ENCODE measurements around the gene NDOR1.

NDOR1 gene

GRCh38 chr9:137235424-137236237 lies 30.1 kb downstream of the NDOR1 start:
- Histone ChIP-seq H3K4me1 (ENCODE audit: control insufficient read depth in 2 of 2, insufficient read depth in 1 of 2, low read depth in 1 of 2, low read length in 2 of 2) (peaks cover 15% of the 10 kb centered on the region in 2 donors), H3K23ac (ENCODE audit: low read depth, low read length, poor library complexity) (peak overlapping the region; percentile 89), H3K27ac (replicated peaks; ENCODE audit: low read length) (no peak overlapping the region), H4K91ac (ENCODE audit: low read depth, low read length, poor library complexity) (no peak overlapping the region), H3K79me1 (ENCODE audit: low read depth, low read length) (peaks cover 12% of the 10 kb centered on the region), H3K14ac (ENCODE audit: low read length) (no peak overlapping the region), H2BK5ac (ENCODE audit: low read length) (peak overlapping the region; percentile 53), H3K9ac (ENCODE audit: low read depth, low read length, poor library complexity) (peak overlapping the region; percentile 70), H3K18ac (ENCODE audit: low read length) (peak overlapping the region; percentile 85), H2BK12ac (ENCODE audit: low read length) (peak overlapping the region; percentile 58), H3K36me3 (replicated peaks in 1 of 2; ENCODE audit: control insufficient read depth in 2 of 2, insufficient read depth in 2 of 2, low read length in 2 of 2) (peaks cover 0 to 5% of the 10 kb centered on the region in 2 donors), H2BK15ac (ENCODE audit: low read length) (no peak overlapping the region), H3K27me3 (ENCODE audit: control insufficient read depth in 3 of 3, insufficient read depth in 3 of 3, low read depth in 1 of 3, low read length in 3 of 3) (peaks cover 0 to 5% (median 0%) of the 10 kb centered on the region in 3 experiments), H3K4me3 (ENCODE audit: low read length in 2 of 2) (no peak overlapping the region), H4K8ac (ENCODE audit: low read depth, low read length) (peak overlapping the region; percentile 65), H3K9me3 (replicated peaks in 1 of 2; ENCODE audit: control insufficient read depth in 2 of 2, insufficient read depth in 1 of 2, low read depth in 1 of 2, low read length in 2 of 2) (no peaks in the 10 kb centered on the region), H3K4me2 (ENCODE audit: insufficient read depth, low read length, poor library complexity, severe bottlenecking) (peak overlapping the region; percentile 0), H2BK120ac (ENCODE audit: low read depth, low read length) (no peak overlapping the region), H3K4ac (ENCODE audit: low read length) (peak overlapping the region; percentile 37), H2AK5ac (ENCODE audit: low read depth, low read length) (peak overlapping the region; percentile 99), H2AFZ (ENCODE audit: low read length) (no peak overlapping the region)
- WGBS, 2 donors (ENCODE audit: extremely low coverage in 2 of 2, insufficient read length in 2 of 2, insufficient replicate concordance in 1 of 2): no CpG with 5 or more reads among the region's 35 CpGs
- no peak for DNase-seq (ENCODE audit: low spot score)

- H3K4me3 ChIP-seq (ENCODE audit: low read length in 2 of 2): peak overlapping the region in 1 of 2 donors; percentile 46
- peak overlapping the region; percentile 97 for H2BK5ac ChIP-seq (ENCODE audit: low read length)
- H2AK5ac ChIP-seq (ENCODE audit: low read depth, low read length): peak overlapping the region; percentile 100
- H3K36me3 ChIP-seq (replicated peaks in 1 of 2; ENCODE audit: control insufficient read depth in 2 of 2, insufficient read depth in 2 of 2, low read length in 2 of 2): peaks cover 0 to 5% of the 10 kb centered on the region in 2 donors
- H3K79me1 ChIP-seq (ENCODE audit: low read depth, low read length): peaks cover 12% of the 10 kb centered on the region
- peak overlapping the region; percentile 66 for H3K4ac ChIP-seq (ENCODE audit: low read length)
- H3K27ac ChIP-seq (replicated peaks; ENCODE audit: low read length): no peak overlapping the region
- peak overlapping the region; percentile 89 for H3K23ac ChIP-seq (ENCODE audit: low read depth, low read length, poor library complexity)
- H2BK15ac ChIP-seq (ENCODE audit: low read length): peak overlapping the region; percentile 98
- peak overlapping the region; percentile 25 for H3K4me2 ChIP-seq (ENCODE audit: insufficient read depth, low read length, poor library complexity, severe bottlenecking)
- WGBS, 2 donors (ENCODE audit: extremely low coverage in 2 of 2, insufficient read length in 2 of 2, insufficient replicate concordance in 1 of 2): no CpG with 5 or more reads among the region's 31 CpGs
- no peaks in the 10 kb centered on the region for H3K9me3 ChIP-seq (replicated peaks in 1 of 2; ENCODE audit: control insufficient read depth in 2 of 2, insufficient read depth in 1 of 2, low read depth in 1 of 2, low read length in 2 of 2)
- H2AFZ ChIP-seq (ENCODE audit: low read length): no peak overlapping the region
- peak overlapping the region; percentile 95 for H3K18ac ChIP-seq (ENCODE audit: low read length)
- H4K91ac ChIP-seq (ENCODE audit: low read depth, low read length, poor library complexity): no peak overlapping the region
- H3K9ac ChIP-seq (ENCODE audit: low read depth, low read length, poor library complexity): peak overlapping the region; percentile 70
- DNase-seq (ENCODE audit: low spot score): peak; percentile 84
- peaks cover 15% of the 10 kb centered on the region in 2 donors for H3K4me1 ChIP-seq (ENCODE audit: control insufficient read depth in 2 of 2, insufficient read depth in 1 of 2, low read depth in 1 of 2, low read length in 2 of 2)
- peak overlapping the region; percentile 73 for H2BK12ac ChIP-seq (ENCODE audit: low read length)
- no peak overlapping the region for H4K8ac ChIP-seq (ENCODE audit: low read depth, low read length)
- H3K14ac ChIP-seq (ENCODE audit: low read length): peak overlapping the region; percentile 56
- H3K27me3 ChIP-seq (ENCODE audit: control insufficient read depth in 3 of 3, insufficient read depth in 3 of 3, low read depth in 1 of 3, low read length in 3 of 3): peaks cover 0 to 3% (median 0%) of the 10 kb centered on the region in 3 experiments
- H2BK120ac ChIP-seq (ENCODE audit: low read depth, low read length): no peak overlapping the region
Measured at GRCh38 chr9:137236238-137236935, 30.9 kb downstream of the NDOR1 start.

- Histone ChIP-seq H2BK12ac (ENCODE audit: low read length) (peak overlapping the region; percentile 73), H3K27ac (replicated peaks; ENCODE audit: low read length) (no peak overlapping the region), H2BK120ac (ENCODE audit: low read depth, low read length) (no peak overlapping the region), H4K8ac (ENCODE audit: low read depth, low read length) (no peak overlapping the region), H3K79me1 (ENCODE audit: low read depth, low read length) (peaks cover 15% of the 10 kb centered on the region), H3K4me3 (ENCODE audit: low read length in 2 of 2) (peak overlapping the region in 1 of 2 donors; percentile 46), H2AK5ac (ENCODE audit: low read depth, low read length) (peak overlapping the region; percentile 100), H3K4me2 (ENCODE audit: insufficient read depth, low read length, poor library complexity, severe bottlenecking) (peak overlapping the region; percentile 14), H3K18ac (ENCODE audit: low read length) (peak overlapping the region; percentile 95), H2BK5ac (ENCODE audit: low read length) (peak overlapping the region; percentile 97), H3K27me3 (ENCODE audit: control insufficient read depth in 3 of 3, insufficient read depth in 3 of 3, low read depth in 1 of 3, low read length in 3 of 3) (peaks cover 0 to 2% (median 0%) of the 10 kb centered on the region in 3 experiments), H3K9me3 (replicated peaks in 1 of 2; ENCODE audit: control insufficient read depth in 2 of 2, insufficient read depth in 1 of 2, low read depth in 1 of 2, low read length in 2 of 2) (no peaks in the 10 kb centered on the region), H2AFZ (ENCODE audit: low read length) (no peak overlapping the region), H2BK15ac (ENCODE audit: low read length) (peak overlapping the region; percentile 98), H3K4ac (ENCODE audit: low read length) (peak overlapping the region; percentile 66), H3K4me1 (ENCODE audit: control insufficient read depth in 2 of 2, insufficient read depth in 1 of 2, low read depth in 1 of 2, low read length in 2 of 2) (peaks cover 15% of the 10 kb centered on the region in 2 donors), H4K91ac (ENCODE audit: low read depth, low read length, poor library complexity) (no peak overlapping the region), H3K23ac (ENCODE audit: low read depth, low read length, poor library complexity) (peak overlapping the region; percentile 89), H3K36me3 (replicated peaks in 1 of 2; ENCODE audit: control insufficient read depth in 2 of 2, insufficient read depth in 2 of 2, low read length in 2 of 2) (peaks cover 0 to 9% of the 10 kb centered on the region in 2 donors), H3K14ac (ENCODE audit: low read length) (peak overlapping the region; percentile 56), H3K9ac (ENCODE audit: low read depth, low read length, poor library complexity) (peak overlapping the region; percentile 60)
- WGBS, 2 donors (ENCODE audit: extremely low coverage in 2 of 2, insufficient read length in 2 of 2, insufficient replicate concordance in 1 of 2): no CpG with 5 or more reads among the region's 11 CpGs
- DNase-seq (ENCODE audit: low spot score): no peak
Measured at GRCh38 chr9:137236936-137237421, 31.5 kb downstream of the NDOR1 start.

Measured in neuronal stem cell (in vitro differentiated cells).